CD4-positive, CD25-positive, alpha-beta regulatory T cell (primary cell): ENCODE data around the gene HCFC2. TPM values are rescaled to one million over a fixed set of nuclear protein-coding genes. Genes with fewer than 3 reads are reported as not detected.

Experiments
- ATAC-seq, 2 donors: fragments of 150-1000 bp; cut with Tn5 transposase; one replicate each; pipeline ENCODE4 v1.10.0; 2021; ENCODE audit warnings: low read depth in 2 of 2, moderate number of reproducible peaks in 2 of 2, moderate library complexity in 1 of 2
- DNase-seq, 3 donors: peaks; one replicate each; pipeline versions ENCODE4 v3.0.0 to v3.0.0-alpha.2; 2012 to 2022; ENCODE audit warnings: mixed read lengths in 1 of 3
- H3K27ac ChIP-seq: one replicate; pipeline ENCODE4 v1.7.0; 2013; ENCODE audit warnings: mild to moderate bottlenecking, low read length; ENCODE audit not compliant: insufficient read depth, poor library complexity, severe bottlenecking
- H3K27me3 ChIP-seq: one replicate; pipeline ENCODE4 v1.7.0; 2013; ENCODE audit warnings: low read length; ENCODE audit not compliant: control insufficient read depth, insufficient read depth
- H3K36me3 ChIP-seq: one replicate; pipeline ENCODE4 v1.7.0; 2013; ENCODE audit warnings: mild to moderate bottlenecking, low read length, moderate library complexity; ENCODE audit not compliant: control insufficient read depth, insufficient read depth
- H3K4me1 ChIP-seq: 2 replicates; pipeline ENCODE4 v1.7.0; 2013; ENCODE audit warnings: mild to moderate bottlenecking, low read length; ENCODE audit not compliant: insufficient read depth, control insufficient read depth, poor library complexity, severe bottlenecking
- H3K4me3 ChIP-seq: one replicate; pipeline ENCODE4 v1.7.0; 2013; ENCODE audit warnings: low read depth, mild to moderate bottlenecking, low read length, moderate library complexity
- H3K9me3 ChIP-seq, 2 experiments: 1 replicate in 1 of 2; 2 replicates in 1 of 2; pipeline ENCODE4 v1.7.0; 2013; ENCODE audit warnings: low read length in 2 of 2, mild to moderate bottlenecking in 1 of 2, moderate library complexity in 1 of 2; ENCODE audit not compliant: control insufficient read depth in 2 of 2
- H3K27ac Mint-ChIP-seq, 3 donors: one replicate each; pipeline ENCODE4 v1.8.0; 2020 to 2022; ENCODE audit warnings: mild to moderate bottlenecking in 3 of 3, mixed read lengths in 3 of 3, moderate library complexity in 2 of 3
- H3K27me3 Mint-ChIP-seq: one replicate; pipeline ENCODE4 v1.8.0; 2022; ENCODE audit warnings: mild to moderate bottlenecking, mixed read lengths
- H3K36me3 Mint-ChIP-seq: one replicate; pipeline ENCODE4 v1.8.0; 2020; ENCODE audit warnings: mixed read lengths
- H3K4me1 Mint-ChIP-seq, 4 donors: one replicate each; pipeline ENCODE4 v1.8.0; 2020 to 2022; ENCODE audit warnings: mixed read lengths in 4 of 4, mild to moderate bottlenecking in 1 of 4
- H3K4me3 Mint-ChIP-seq, 4 donors: one replicate each; pipeline ENCODE4 v1.8.0; 2020 to 2022; ENCODE audit warnings: mild to moderate bottlenecking in 4 of 4, mixed read lengths in 4 of 4, moderate library complexity in 3 of 4
- H3K9me3 Mint-ChIP-seq, 7 donors: one replicate each; pipeline ENCODE4 v1.8.0; 2020 to 2022; ENCODE audit warnings: mixed read lengths in 7 of 7, mild to moderate bottlenecking in 3 of 7, moderate library complexity in 2 of 7
- polyA plus RNA-seq, 4 donors: library from polyadenylated mRNA; unstranded; fragments of 300-500 nt; fragmentation: Illumina TruSeq; gene quantifications; one replicate each; pipeline ENCODE4 v1.2.3, GENCODE V29; 2021
- total RNA-seq: library from RNA; stranded (reverse); gene quantifications from one replicate; pipeline ENCODE4 v1.2.3, GENCODE V29; 2022

HCFC2 gene
- total and polyA plus RNA-seq, 5 donors from 2014 or later: 5.1 to 14.9 (median 8.0) TPM

GRCh38 chr12:104080764-104081163, 16.4 kb downstream of the HCFC2 start:
- Mint-ChIP-seq H3K4me3 (no peak overlapping the region), H3K27ac (no peak overlapping the region), H3K36me3 (peaks cover 36% of the 10 kb centered on the region), H3K9me3 (no peaks in the 10 kb centered on the region), H3K4me1 (peaks cover 11 to 24% (median 21%) of the 10 kb centered on the region in 4 donors), H3K27me3 (no peaks in the 10 kb centered on the region)
- no peak for ATAC-seq
- DNase-seq: peak in 1 of 3 donors; percentile 40
- H3K4me3 ChIP-seq: no peak overlapping the region
- no peak overlapping the region for H3K27ac ChIP-seq
- H3K4me1 ChIP-seq: no peaks in the 10 kb centered on the region
- H3K9me3 ChIP-seq: no peaks in the 10 kb centered on the region
- peaks cover 49% of the 10 kb centered on the region for H3K36me3 ChIP-seq
- H3K27me3 ChIP-seq: no peaks in the 10 kb centered on the region

DNA sequence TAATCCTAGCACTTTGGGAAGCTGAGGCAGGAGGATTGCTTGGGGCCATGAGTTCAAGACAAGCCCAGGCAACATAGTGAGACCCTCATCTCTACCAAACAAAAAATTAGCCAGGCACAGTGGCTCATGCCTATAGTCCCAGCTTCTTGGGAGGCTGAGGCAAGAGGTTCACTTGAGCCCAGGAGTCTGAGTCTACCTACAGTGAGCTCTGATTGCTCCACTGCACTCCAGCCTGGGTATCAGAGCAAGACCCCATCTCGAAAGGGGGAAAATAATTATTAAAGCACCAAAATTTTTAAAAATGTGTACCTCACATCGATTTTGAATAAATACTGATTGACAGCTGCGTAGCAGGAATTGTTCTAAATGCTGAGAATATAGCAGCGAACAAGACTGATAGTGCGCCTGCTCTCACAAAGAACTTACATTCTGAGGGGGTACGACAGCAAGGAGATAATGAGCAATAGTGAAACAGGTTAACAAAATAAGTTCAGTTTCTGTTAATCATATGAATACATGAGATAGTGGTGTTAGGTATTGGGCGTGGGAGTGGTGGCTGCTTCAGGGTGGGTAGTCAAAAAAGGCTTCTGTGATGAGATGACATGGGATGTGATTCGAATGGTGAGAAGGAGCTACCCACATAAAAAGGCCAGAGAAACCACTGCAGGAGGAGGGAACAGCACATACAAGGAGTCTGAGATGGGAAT, 19.6 kb downstream of the HCFC2 start:
- Mint-ChIP-seq H3K27me3 (no peaks in the 10 kb centered on the region), H3K9me3 (no peaks in the 10 kb centered on the region), H3K4me1 (peaks cover 7 to 15% (median 12%) of the 10 kb centered on the region in 4 donors), H3K36me3 (peaks cover 28% of the 10 kb centered on the region), H3K4me3 (no peak overlapping the region), H3K27ac (peak overlapping the region in 2 of 3 donors; percentile 34 to 46)
- no peaks in the 10 kb centered on the region for H3K9me3 ChIP-seq
- no peaks in the 10 kb centered on the region for H3K27me3 ChIP-seq
- ATAC-seq (no peak), DNase-seq (peak in 1 of 3 donors; percentile 49)
- H3K27ac ChIP-seq: no peak overlapping the region
- H3K36me3 ChIP-seq: peaks cover 71% of the 10 kb centered on the region
- no peaks in the 10 kb centered on the region for H3K4me1 ChIP-seq
- no peak overlapping the region for H3K4me3 ChIP-seq

GRCh38 chr12:104090685-104091084, 26.4 kb downstream of the HCFC2 start:
- no peaks in the 10 kb centered on the region for H3K4me1 ChIP-seq
- H3K27ac ChIP-seq: no peak overlapping the region
- peaks cover 68% of the 10 kb centered on the region for H3K36me3 ChIP-seq
- Mint-ChIP-seq H3K27ac (peak overlapping the region in 1 of 3 donors; percentile 90), H3K36me3 (peaks cover 34% of the 10 kb centered on the region), H3K27me3 (no peaks in the 10 kb centered on the region), H3K9me3 (no peaks in the 10 kb centered on the region), H3K4me1 (peaks cover 0 to 10% (median 3%) of the 10 kb centered on the region in 4 donors), H3K4me3 (no peak overlapping the region)
- H3K27me3 ChIP-seq: no peaks in the 10 kb centered on the region
- no peaks in the 10 kb centered on the region for H3K9me3 ChIP-seq
- no peak for DNase-seq
- no peak for ATAC-seq
- H3K4me3 ChIP-seq: no peak overlapping the region

DNA sequence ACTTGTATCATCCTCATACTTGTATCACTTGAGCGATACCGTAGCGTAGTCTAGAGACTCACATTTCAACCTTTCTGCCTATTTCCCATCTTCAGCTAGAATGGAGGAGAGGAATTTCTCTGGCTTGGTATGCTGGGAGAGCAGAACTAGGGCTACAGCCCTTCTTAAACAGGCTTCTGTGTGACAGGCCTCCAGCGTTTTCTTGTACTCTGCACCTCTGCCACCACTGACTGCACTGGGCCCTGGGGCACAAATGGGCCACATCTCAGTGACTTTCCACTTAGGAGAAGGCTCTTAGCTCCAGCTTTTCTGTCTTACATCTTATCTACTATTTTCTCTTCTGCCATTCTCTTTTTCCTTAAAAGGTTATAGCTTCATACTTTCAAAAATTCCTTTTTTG, 26.8 kb downstream of the HCFC2 start:
- no peaks in the 10 kb centered on the region for H3K4me1 ChIP-seq
- peaks cover 66% of the 10 kb centered on the region for H3K36me3 ChIP-seq
- peaks cover 0 to 10% (median 3%) of the 10 kb centered on the region in 4 donors for H3K4me1 Mint-ChIP-seq
- no peaks in the 10 kb centered on the region for H3K27me3 ChIP-seq
- H3K4me3 Mint-ChIP-seq: no peak overlapping the region
- no peak overlapping the region for H3K27ac ChIP-seq
- DNase-seq (no peak), ATAC-seq (no peak)
- peaks cover 34% of the 10 kb centered on the region for H3K36me3 Mint-ChIP-seq
- no peaks in the 10 kb centered on the region for H3K27me3 Mint-ChIP-seq
- no peaks in the 10 kb centered on the region for H3K9me3 ChIP-seq
- H3K9me3 Mint-ChIP-seq: no peaks in the 10 kb centered on the region
- H3K4me3 ChIP-seq: no peak overlapping the region
- no peak overlapping the region for H3K27ac Mint-ChIP-seq

DNA sequence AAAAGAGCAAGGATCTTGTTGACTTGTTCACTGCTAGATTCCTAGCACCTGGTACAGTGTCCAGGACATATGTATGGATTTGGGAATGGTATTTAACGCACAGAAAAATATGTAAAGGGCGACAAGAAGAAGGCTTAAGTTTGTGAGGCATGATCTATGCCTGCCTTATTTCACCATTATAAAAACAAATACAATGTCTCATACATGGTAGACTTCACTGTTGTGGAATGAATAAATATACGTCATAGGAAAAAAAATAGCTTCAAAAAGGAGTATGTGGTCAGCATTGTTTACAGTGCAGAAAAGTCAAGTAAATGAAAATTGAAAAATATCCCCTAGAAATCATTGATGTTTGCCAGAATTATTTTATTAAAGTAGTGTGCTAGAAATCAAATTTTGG, 30.0 kb downstream of the HCFC2 start:
- H3K4me1 ChIP-seq: no peaks in the 10 kb centered on the region
- no peaks in the 10 kb centered on the region for H3K27me3 ChIP-seq
- H3K9me3 ChIP-seq: no peaks in the 10 kb centered on the region
- peaks cover 68% of the 10 kb centered on the region for H3K36me3 ChIP-seq
- H3K27ac Mint-ChIP-seq: peak overlapping the region in 1 of 3 donors; percentile 18
- DNase-seq (no peak), ATAC-seq (no peak)
- no peaks in the 10 kb centered on the region for H3K9me3 Mint-ChIP-seq
- H3K36me3 Mint-ChIP-seq: peaks cover 42% of the 10 kb centered on the region
- H3K4me3 Mint-ChIP-seq: no peak overlapping the region
- no peak overlapping the region for H3K4me3 ChIP-seq
- peaks cover 0 to 10% (median 3%) of the 10 kb centered on the region in 4 donors for H3K4me1 Mint-ChIP-seq
- no peaks in the 10 kb centered on the region for H3K27me3 Mint-ChIP-seq
- no peak overlapping the region for H3K27ac ChIP-seq

DNA sequence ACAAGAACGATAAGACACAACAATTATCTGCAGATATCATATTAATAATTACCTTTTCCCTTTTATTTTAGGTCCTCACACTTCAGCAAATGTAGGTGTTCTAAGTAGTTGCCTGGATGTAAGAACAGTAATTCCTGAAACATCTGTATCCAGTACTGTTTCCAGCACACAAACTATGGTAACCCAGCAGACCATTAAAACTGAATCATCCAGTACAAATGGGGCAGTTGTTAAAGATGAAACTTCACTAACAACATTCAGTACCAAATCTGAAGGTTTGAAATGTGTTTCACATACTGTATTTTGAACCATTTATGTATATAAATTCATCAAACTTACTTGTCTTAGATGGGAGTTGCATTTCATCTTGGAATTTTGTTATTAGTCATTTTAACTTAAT, 31.0 kb downstream of the HCFC2 start:
- H3K9me3 Mint-ChIP-seq: no peaks in the 10 kb centered on the region

GRCh38 chr12:104097954-104098353, 33.6 kb downstream of the HCFC2 start:
- Mint-ChIP-seq H3K4me3 (no peak overlapping the region), H3K27ac (no peak overlapping the region), H3K27me3 (no peaks in the 10 kb centered on the region), H3K9me3 (no peaks in the 10 kb centered on the region), H3K4me1 (peaks cover 0 to 10% (median 0%) of the 10 kb centered on the region in 4 donors), H3K36me3 (peaks cover 43% of the 10 kb centered on the region)
- ATAC-seq: no peak
- no peak for DNase-seq
- Histone ChIP-seq H3K4me3 (no peak overlapping the region), H3K9me3 (no peaks in the 10 kb centered on the region), H3K27ac (no peak overlapping the region), H3K36me3 (peaks cover 75% of the 10 kb centered on the region), H3K27me3 (no peaks in the 10 kb centered on the region), H3K4me1 (no peaks in the 10 kb centered on the region)

More for the DNA sequence above, 31.0 kb downstream of the HCFC2 start:
- H3K27ac Mint-ChIP-seq: no peak overlapping the region
- DNase-seq: no peak
- no peaks in the 10 kb centered on the region for H3K27me3 Mint-ChIP-seq
- H3K36me3 Mint-ChIP-seq: peaks cover 36% of the 10 kb centered on the region
- Histone ChIP-seq H3K27ac (no peak overlapping the region), H3K36me3 (peaks cover 64% of the 10 kb centered on the region), H3K4me3 (no peak overlapping the region), H3K9me3 (no peaks in the 10 kb centered on the region), H3K27me3 (no peaks in the 10 kb centered on the region), H3K4me1 (no peaks in the 10 kb centered on the region)
- ATAC-seq: no peak
- no peak overlapping the region for H3K4me3 Mint-ChIP-seq
- H3K4me1 Mint-ChIP-seq: peaks cover 0 to 10% (median 3%) of the 10 kb centered on the region in 4 donors

DNA sequence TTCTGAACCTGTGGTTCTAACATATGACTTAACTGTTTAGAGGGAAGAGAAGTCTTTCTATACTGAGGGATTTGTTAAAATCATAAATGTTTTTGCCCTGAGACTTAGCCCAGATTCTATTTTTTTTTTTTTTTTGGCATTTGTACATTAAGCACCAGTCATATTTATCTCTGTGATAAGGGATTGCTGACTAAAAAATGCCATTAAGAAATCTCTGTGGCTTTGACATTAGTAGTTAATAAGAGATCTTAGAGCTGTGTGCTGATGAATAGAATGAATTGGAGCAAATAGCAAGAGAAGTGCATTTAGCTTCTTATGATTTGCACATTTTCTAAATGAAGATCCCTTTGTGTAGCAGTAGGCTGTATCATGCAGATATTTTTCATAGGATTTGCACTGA, 41.1 kb downstream of the HCFC2 start:
- Mint-ChIP-seq H3K36me3 (peaks cover 22% of the 10 kb centered on the region), H3K4me3 (no peak overlapping the region)

More for the DNA sequence above, 41.1 kb downstream of the HCFC2 start:
- DNase-seq (no peak), ATAC-seq (no peak)
- Histone ChIP-seq H3K4me3 (no peak overlapping the region), H3K36me3 (peaks cover 29% of the 10 kb centered on the region), H3K9me3 (no peaks in the 10 kb centered on the region), H3K4me1 (no peaks in the 10 kb centered on the region), H3K27me3 (no peaks in the 10 kb centered on the region), H3K27ac (no peak overlapping the region)
- no peaks in the 10 kb centered on the region for H3K9me3 Mint-ChIP-seq
- no peak overlapping the region for H3K27ac Mint-ChIP-seq
- H3K27me3 Mint-ChIP-seq: no peaks in the 10 kb centered on the region
- H3K4me1 Mint-ChIP-seq: peaks cover 7 to 16% (median 10%) of the 10 kb centered on the region in 4 donors
